Stimulated activated CD4-positive, alpha-beta T cell treated with anti-CD3 and anti-CD28 coated beads, Interleukin-1b, Interleukin-23, amount 100 ng/mL, for 48 hours (primary cell): ENCODE measurements around the gene LLCFC1.

Experiments
- DNase-seq: peaks from one replicate; pipeline ENCODE4 v3.0.0-alpha.2; 2020

Gene LLCFC1

DNA sequence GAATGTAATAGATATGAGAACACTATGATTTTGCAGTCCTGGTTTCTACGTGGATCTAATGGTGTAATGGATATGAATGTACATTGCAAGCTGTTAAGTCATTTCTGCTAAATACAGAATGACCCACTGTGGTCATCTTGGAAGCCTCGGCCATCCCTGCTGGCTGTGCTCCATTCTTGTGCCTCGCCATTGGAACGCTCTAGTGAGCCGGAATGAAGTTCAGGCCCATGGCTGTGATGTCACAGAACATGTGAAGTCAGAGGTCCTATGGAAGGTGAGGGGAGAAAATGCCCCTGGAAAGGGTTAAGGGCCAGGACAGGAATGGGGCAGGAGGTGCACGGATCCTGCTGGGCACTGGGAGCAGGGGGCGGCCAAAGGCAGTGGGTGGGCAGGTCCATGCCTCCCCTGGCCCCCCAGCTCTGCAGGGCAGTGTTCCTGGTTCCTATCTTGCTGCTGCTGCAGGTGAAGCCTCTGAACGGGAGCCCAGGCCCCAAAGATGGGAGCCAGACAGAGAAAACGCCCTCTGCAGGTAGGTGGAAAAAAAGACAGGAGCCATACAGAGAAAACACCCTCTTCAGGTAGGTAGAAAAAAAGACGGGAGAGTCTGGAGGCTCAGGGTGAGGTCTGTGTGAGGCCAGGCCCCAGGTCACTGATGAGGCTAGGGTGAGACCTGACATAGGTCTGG, at the start of gene LLCFC1:
Gene LLCFC1, plus strand, starts transcription at position 259 of the 685 bp plus-strand sequence. Its CDS starts 138 bp downstream, at position 397.
- no peak for DNase-seq

DNA sequence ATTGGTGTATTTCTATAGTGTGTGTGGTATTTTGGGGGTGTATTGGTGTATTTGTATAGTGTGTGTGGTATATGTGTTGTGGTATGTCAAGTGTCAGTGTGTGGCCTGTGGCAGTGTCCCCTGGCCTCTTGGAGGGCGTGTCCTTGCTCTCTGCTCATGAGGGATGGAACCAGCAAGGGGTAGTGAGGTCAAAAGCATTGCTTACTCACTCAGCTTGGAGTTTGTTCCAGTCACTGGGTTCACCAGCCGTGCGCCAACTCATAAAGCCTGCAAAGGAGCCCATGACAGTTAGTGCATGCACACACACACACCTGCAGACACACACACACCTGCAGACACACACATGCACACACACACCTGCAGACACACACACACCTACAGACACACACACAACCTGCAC, 49.5 kb upstream of the LLCFC1 start:
- DNase-seq, result no peak

DNA sequence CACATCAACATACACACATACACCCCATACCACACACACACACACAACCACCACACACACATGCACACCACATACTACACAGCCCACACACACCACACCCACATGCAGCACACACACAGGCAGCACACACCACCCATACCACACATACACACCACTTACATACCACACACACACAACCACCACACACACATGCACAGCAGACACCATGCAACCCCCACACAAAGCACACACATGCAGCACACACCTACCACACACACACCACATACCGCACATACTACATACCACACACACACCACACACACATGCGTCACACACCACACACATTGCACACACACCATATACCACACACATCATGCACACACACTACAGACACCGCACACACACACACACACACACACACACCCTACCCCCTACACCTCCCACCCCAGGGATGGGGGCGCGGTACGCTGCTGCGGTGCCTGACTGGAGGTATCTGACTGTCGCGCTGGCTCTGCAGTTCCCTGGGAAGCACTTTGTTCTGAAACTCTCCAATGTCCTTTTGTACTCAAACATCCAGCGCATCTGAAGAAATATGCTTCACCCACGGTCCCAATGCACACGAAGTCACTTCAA, 48.3 kb upstream of the LLCFC1 start:
- no peak for DNase-seq

DNA sequence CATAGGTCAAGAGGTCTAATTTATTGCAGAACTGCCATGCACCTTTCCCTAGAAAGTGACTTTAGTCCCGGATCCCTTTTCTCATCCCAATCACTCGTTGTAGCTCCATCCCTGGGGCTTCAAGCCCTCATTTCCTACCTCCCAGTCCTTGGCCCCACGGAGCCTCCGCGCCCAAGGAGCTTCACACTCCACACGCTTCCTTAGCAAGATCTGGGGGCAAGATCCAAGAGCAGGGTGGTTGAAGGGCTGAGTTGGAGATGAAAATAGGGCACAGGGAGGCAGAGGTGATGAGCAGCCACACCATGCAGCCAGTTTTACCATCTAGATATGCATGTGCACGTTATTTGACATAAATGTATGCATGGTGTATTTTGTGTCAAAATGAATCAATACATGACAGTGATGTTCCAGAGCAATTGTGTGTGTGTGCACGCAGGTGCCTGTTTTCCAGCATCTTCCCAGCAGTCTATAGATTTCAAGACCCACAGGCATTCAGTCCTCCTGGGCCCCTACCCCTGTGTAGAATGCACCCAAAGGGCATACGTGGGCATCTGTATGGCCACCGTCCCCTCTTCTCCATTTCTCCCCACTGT, 47.7 kb upstream of the LLCFC1 start:
- DNase-seq, result no peak

DNA sequence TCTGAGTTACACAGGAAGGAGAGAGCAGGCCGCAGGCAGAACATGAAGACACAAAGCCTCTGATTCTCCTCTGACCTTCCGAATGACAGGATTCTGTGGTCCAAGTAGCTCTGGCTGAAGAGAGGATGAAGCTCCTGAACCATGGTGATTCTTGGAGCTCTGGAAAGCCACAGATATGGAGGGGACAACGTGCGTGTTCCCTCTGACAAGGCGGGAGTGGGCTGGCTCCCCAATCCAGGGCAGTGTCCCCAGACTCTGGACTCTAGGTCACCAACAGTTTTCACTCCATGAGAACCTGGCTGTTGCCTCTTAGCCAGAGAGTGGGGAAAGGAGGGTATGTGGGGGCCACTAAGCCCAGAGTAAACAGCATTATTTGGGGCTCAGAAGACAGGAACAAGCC, 46.3 kb upstream of the LLCFC1 start:
- DNase-seq, result no peak

DNA sequence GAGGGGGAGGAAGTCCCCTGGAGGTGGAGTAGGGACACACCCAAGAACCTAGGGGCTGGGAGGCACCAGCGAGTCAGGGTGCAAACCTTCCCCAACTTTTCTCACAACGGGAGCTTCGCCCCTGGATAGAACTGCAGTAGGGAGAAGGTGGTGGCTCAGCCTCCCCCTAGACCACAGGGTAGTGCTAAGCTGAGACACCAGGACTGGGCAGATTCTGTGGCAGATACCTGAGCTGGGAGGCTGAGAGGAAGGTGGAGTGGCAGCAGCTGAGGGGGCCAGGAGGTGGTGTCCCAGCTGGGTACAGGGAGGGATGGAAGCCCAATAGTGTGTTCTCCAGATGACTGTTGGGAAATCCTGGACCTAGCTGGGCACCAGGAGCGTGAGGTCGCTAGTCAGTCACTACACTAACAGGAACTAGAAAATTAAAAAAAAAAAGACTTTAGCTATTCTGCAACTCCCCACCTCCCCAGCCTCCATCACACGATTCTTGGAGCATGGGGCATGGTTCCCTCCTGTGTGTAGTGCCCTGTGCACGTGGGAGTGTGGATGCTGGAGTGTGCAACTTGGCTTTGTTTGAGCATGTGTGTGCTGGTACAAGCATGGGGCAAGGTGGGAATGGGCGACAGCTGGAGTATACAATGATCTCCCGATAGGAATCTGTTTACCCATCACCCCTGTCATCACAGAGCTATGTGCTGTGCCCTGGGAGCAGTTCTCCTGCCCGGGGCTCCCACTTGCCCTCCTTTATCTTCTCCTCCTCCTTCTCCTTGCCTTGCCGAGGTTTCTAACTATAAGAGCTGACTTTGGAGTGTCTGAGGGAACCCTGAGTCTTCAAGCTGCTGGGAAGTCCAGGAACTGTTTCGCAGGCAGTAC, 44.9 kb upstream of the LLCFC1 start:
- DNase-seq, result no peak

DNA sequence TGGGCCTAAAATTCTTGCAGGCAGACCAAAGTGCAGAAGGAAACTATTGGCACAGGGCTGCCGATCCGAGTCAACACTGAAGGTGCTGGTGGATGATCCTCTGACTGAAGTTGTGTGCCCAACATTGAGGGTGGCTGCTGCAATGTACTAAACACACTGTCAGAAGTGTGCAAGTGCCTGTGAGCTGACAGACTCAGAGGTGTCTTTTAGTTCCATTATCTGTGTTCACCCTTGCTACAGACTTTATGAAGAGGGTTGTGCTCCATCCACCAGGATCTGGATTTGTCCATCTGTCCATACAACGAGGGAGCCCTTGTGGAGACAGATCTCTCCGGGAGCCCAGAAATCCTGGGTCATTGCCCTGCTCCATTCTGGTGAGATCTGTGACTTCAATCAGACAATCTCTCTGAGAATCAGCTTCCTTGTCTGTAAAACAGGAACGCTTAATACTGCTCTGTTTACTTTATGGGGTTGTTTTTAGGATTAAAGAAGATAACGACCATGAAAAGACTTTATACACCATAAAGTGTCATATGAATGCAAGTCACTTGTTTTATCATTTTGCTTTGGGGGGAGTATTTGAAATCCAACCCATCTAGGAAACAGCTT, 44.2 kb upstream of the LLCFC1 start:
- no peak for DNase-seq

DNA sequence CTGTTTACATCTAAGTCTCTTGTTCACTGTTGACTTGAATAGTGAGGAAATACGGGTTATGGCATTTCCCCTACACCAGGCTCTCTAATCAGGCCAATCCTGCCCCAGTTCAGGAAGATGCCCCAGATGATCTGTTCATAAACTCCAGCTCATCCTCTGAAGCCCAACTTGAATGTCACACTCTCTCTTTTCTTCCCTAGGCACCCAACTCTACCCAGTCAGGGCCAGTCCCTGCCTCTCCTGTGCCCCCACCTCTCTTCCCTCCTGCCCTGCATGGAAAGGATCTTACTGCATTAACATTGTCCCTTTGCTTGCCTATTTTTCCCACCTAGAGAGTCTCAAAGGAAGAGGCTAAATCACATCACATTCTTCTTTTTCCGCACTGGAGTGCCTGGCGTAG, 43.1 kb upstream of the LLCFC1 start:
- no peak for DNase-seq

DNA sequence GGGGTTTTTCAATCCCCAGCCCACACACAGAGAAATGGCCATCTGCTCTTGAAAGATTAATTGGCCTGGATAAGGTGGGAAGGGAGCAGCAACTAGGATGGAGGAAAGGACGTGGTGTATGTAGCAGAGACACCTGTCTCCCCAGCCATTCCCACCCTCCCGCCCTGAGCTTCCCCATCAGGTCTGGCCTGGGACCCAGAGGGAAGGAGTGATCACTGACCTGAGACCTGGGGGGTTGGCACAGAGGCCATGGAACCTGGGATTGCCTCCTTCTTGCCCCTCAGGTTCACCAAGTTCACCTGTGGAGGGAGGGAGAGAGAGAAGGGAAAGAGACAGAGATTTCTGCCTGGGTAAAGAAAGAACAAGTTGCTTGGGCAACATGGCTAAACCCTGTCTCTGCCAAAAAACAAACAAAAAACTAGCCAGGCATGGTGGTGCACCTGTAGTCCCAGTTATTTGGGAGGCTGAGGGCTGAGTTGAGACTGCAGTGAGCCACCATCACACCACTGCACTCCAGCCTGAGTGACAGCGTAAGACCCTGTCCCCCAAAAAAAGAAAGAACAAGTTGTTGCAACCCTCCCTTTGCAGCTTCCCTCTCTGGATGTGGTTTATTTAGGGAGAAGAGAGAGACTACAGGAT, 42.4 kb upstream of the LLCFC1 start:
- DNase-seq, result no peak

DNA sequence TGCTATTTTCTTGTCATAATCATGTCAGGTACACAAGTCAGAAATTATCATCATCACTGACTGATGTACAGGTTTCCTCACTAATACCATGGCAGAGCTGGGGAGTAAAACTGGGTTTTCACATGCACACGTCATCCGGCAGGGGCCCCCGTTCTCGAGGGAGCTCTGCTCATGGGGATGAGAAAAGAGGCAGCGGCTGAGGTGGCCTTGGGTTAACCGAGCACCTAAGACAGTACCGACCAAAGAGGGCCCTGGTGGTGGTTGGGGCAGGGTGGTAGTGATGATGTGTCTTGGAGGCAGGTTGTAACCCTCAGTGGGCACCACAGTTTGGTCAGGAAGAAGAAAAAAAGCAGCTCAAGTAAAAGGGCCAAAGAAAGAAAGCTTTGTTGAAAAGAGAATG, 41.6 kb upstream of the LLCFC1 start:
- no peak for DNase-seq

DNA sequence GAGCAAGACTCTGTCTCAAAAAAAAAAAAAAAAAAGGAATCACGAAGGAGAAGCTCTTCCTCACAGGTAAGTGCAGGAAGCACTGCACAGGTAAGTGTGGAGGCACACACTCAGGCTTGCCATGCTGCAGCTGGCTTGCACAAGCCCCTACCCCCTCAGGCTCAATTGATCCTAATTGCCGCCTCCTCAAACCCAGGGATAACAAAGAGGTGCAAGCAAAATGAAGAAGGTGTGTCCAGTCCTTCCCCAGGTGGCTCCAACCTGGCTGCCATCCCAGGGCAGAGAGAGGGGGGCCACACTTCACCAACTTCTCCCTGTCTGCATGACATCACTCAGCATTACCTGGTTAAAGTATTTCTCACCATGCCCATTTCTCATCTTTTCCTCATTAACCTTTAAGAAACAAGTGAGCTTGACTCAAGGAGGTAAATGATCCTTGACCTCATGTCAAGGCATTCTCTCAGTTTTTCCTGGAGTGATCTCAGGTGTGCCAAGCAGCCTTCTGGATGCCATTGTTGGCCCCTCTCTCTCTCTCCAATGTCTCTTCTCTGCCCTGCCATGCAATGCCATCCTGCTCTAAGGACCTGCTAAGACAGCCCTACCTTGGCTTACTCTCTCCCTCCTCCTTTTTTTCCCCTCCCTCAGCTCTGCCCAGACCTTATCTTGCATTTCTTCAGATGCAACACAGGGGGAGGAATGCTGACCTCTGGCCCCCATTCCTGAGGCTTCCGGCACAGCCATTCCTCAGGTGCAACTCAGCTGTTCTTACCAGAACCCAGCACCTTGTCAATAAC, 40.7 kb upstream of the LLCFC1 start:
- DNase-seq, result no peak

DNA sequence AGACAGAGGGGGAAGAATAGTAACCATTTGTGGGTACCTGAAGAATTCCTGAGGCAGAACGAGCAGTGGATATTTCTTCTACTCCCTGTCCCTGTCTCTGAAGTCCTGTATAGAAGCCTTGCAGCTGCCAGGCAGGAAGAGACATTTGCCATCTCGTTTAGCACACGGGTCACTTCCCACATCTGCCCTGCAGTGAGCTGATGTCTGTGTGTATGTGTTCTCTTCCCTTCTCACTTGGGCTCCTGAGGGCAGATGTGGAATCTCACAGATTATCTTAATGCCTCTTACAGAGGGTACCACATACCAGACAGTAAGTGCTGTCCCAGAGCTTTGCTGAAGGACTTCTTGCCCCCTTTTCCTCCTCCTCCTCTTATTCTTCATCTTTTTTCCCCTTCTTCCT, 39.6 kb upstream of the LLCFC1 start:
- DNase-seq, result no peak

DNA sequence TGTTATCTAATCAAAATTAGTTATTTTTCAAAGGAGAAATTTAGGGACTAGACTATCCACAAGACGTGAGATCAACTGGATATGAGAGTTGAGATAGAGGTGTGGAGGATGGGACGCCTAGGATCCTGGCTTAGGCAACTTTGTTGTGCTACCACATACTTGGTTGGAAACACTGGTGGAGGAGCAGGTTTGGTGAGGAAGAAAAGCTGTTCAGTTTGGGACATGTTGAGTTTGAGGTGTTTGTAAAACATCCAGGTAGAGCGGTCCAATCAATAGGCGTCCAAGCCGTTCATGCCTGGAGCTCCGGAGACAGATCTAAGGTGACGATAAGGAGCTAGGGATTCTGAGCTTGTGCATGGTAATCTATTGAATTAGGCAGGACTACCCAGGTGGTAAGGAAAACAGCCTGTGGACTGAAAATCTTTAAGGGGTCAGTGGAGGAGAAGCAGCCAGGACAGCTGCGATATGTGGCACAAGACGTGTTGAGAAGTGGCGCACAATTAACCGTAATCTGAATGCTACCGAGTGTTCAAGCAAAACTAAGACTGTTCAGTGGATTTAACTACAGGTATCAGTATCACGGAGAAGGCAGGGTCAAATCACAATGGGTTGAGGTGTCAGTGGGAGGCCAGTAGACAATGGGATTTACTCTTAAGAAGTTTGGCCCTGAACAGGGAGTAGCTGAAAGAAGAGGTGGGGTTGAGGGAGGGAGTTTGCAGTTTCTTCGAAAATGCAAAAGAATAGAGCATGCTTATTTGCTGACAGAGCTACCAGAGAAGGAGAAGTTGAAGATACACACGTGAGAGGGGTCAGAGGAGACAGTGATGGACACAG, 37.6 kb upstream of the LLCFC1 start:
- no peak for DNase-seq

DNA sequence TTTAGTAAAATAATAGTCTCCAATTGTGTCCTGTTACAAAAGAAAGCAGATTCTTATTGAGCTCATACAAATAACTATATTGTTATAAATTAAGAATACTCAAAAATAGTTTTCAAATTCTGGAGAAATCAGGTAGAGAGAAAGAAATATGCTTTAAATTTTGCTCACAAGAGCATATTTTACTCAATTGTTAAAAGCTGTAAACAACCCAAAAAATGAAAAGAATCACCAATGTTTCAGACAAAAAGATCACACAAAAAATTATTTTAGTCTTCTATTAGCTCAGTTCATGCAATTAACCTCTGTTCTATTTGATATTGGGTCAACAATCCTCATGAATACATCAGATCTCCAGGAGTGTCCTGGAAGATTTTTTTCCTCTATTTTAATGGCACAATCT, 35.2 kb upstream of the LLCFC1 start:
- no peak for DNase-seq

DNA sequence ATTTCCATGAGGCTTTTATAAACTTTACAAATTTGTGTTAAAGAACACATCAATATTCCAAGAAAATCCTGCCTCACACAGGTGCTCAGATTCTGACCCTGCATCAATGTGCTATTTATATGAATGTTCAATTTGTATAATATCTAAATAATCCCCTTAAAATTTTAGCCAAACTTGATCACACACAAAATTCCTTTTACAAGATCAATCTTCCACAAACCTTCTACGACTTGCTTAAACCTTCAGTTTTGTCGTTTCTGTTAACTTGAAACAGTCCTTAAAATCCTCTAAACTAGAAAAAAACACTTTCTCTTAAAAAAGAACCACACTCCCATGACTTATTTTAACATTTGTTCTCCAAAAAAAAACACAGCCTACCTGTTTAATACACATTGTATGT, 33.5 kb upstream of the LLCFC1 start:
- no peak for DNase-seq

DNA sequence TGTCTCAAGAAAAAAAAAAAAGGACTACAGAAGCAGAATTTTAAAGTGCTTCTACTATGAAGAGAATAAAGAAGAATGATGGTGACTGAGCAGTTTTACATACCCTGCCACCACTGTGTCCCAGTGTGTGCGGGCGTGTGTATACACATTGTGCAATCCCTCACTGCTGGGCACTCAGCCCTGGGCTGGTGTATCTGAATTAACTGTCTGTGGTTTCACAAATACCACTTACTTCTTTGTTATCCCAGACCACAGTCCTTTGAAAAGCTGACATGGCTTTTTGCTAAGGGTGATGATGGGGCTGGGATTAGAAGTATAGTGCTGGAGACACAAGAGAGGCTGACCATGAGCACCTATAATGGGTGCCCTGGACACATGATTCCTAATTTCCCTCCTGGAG, 32.6 kb upstream of the LLCFC1 start:
- DNase-seq, result no peak

DNA sequence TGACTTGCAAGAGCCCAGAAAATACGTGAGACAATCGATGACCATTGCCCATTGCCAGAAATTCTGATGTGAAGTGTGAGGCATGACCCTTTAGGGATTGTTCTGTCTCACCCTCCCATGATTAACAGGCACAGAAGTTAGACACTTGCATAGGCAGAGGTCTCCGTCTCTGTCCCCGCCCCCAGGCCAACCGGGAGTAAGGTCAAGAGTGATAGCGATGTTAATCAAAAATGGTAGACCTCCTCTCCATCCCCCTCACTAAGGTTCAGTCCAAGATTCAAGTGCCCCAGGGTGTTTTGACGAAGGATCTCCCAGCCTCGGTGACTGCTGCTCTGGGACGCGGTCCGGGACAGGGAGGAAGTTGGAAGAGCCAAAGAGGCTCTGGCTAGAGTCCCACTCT, 31.0 kb upstream of the LLCFC1 start:
- no peak for DNase-seq

DNA sequence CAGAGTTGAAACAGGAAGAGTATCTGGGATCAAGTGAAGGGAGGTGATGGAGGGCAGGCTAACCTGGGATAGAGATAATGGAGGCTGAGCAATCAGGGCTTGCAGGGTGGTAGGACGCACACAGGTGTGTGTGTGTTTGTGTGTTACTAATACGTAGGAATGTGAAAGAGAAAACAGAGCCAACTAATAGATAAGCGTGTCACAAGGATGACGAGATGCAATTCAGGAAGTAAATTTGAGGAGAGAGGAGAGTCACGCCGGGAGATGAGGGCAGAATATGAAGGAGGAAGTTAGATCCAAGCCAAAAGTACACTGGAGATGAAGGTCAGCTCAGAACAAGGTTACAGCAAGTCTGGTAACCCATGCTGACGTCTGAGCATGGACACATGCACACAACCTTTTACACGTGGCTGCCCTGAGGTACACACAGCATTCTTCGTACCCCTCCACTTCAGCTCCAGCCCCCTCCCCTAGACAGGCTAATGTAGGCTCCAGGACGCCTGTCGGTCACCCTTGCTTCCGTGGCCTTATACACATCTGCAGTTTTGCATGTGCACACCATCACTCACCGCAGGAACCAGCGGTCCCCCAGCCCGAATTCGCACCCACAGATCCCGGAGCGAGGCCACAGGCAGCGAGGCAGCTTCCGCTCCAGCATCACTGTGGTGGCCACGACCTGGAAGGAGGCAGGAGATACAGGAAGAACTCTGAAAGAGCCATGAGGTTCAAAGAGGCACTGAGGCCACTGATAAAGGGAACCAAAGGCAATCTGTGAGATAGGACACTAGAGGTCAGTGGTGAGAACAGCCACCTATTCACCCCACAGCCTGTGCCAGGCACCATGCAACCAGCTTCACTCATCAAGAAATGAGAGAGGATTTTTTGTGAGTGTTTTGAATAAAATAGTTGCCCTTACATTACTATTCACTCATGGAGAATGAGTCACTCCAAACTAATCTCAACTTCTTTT, 30.1 kb upstream of the LLCFC1 start:
- DNase-seq, result no peak

DNA sequence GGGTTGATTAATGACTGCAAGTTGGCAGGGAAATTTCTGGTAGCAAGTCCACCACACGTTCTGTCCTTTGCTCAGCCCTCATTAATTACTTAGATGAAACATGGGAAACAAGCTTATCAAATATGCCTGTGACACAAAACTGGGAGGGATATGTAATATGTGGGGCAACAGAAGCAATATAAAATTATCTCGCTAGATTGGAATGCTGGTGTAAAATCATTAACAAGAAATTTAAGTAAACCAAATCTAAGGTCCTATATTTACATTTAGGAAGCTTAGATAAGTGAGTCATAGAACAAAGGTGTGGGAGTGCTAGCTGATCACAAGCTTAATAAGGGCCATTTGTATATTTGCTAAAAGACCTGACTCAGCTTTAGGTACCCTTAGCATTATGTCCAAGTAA, 29.3 kb upstream of the LLCFC1 start:
- no peak for DNase-seq

DNA sequence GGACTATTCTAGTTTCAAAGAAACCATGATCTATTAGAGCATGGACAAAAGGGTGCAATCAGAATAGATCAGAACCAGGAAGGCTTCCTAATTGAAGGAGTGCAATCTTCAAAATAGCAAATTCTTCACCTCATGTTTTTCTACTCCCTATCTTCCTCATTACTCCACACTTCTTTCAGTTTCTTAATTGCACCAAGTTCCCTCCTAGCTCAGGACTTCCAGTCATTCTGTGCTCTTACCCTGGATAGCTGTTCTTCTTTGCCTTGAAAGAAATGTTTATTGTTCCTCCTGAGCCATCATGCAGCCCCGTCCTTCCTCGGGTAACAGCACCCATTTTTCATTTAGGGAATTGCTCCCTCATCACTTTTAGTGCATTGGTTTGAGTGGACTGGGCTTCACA, 28.8 kb upstream of the LLCFC1 start:
- DNase-seq, result no peak
